Hepatocyte (in vitro differentiated cells): ENCODE measurements around the gene NIN. TPM values are rescaled to one million over a fixed set of nuclear protein-coding genes. Genes with fewer than 3 reads are reported as not detected.
A peak's percentile ranks its signal among the peaks of the same experiment; 100 is the strongest.

Experiments
- DNase-seq: peaks from one replicate; pipeline ENCODE4 v3.0.0-alpha.2; 2016; ENCODE audit warnings: low spot score
- H2AFZ ChIP-seq: fragments of 200-600 bp; sonication (generic); 2 replicates; pipeline ENCODE4 v1.6.0; 2016; ENCODE audit warnings: antibody characterized with exemption, mild to moderate bottlenecking
- H3K27ac ChIP-seq: fragments of 200-600 bp; sonication (generic); 2 replicates; pipeline ENCODE4 v1.5.1; 2016; ENCODE audit warnings: mild to moderate bottlenecking
- H3K27me3 ChIP-seq: fragments of 200-600 bp; sonication (generic); 2 replicates; pipeline ENCODE4 v1.6.1; 2016
- H3K36me3 ChIP-seq: fragments of 200-600 bp; sonication (generic); replicated peaks from 2 replicates; pipeline ENCODE4 v1.5.1; 2016; ENCODE audit warnings: low read depth; ENCODE audit not compliant: insufficient read depth
- H3K4me1 ChIP-seq: fragments of 200-600 bp; sonication (generic); 2 replicates; pipeline ENCODE4 v1.5.1; 2016; ENCODE audit warnings: mild to moderate bottlenecking, moderate library complexity; ENCODE audit not compliant: insufficient read depth
- H3K4me2 ChIP-seq: fragments of 200-600 bp; sonication (generic); 2 replicates; pipeline ENCODE4 v1.6.0; 2016
- H3K4me3 ChIP-seq: fragments of 200-600 bp; sonication (generic); 2 replicates; pipeline ENCODE4 v1.5.1; 2016; ENCODE audit warnings: mild to moderate bottlenecking
- H3K79me2 ChIP-seq: fragments of 200-600 bp; sonication (generic); 2 replicates; pipeline ENCODE4 v1.6.0; 2017; ENCODE audit warnings: mild to moderate bottlenecking
- H3K9me2 ChIP-seq: fragments of 200-600 bp; sonication (generic); replicated peaks from 2 replicates; pipeline ENCODE4 v1.6.0; 2017; ENCODE audit warnings: mild to moderate bottlenecking; ENCODE audit not compliant: insufficient read depth
- H3K9me3 ChIP-seq: fragments of 200-600 bp; sonication (generic); 2 replicates; pipeline ENCODE4 v1.5.1; 2016; ENCODE audit warnings: low read depth, mild to moderate bottlenecking
- H4K20me1 ChIP-seq: fragments of 200-600 bp; sonication (generic); 2 replicates; pipeline ENCODE4 v1.6.0; 2016; ENCODE audit warnings: mild to moderate bottlenecking; ENCODE audit not compliant: insufficient read depth, poor library complexity, severe bottlenecking
- EZH2 ChIP-seq: fragments of 200-600 bp; sonication (generic); IDR thresholded peaks from 2 replicates; pipeline ENCODE4 v1.6.1; 2016; ENCODE audit warnings: antibody characterized with exemption, mild to moderate bottlenecking, borderline replicate concordance
- EZH2phosphoT487 ChIP-seq: fragments of 200-600 bp; sonication (generic); IDR thresholded peaks from one replicate; pipeline ENCODE4 v1.6.1; 2018; ENCODE audit warnings: antibody characterized with exemption, mild to moderate bottlenecking, low read depth, moderate library complexity; ENCODE audit not compliant: unreplicated experiment, severe bottlenecking
- WGBS: methylation state at CpG from one replicate; pipeline ENCODE4 v1.1.6; 2016; ENCODE audit warnings: low lambda C conversion rate; ENCODE audit errors: missing lambda C conversion rate; 5-methylcytosine and 5-hydroxymethylcytosine counted together
- polyA plus RNA-seq: library from polyadenylated mRNA; unstranded; fragments of >200 nt; fragmentation: Nextera tagmentation; extraction: Ambion mirVana; gene quantifications from 2 replicates; pipeline ENCODE4 v1.2.1, GENCODE V29; 2016
- total RNA-seq: library from RNA; depleted of rRNA; stranded (reverse); fragments of >200 nt; gene quantifications from 2 replicates; pipeline ENCODE4 v1.2.3, GENCODE V29; 2014
- TF ChIP-seq, protein P1 (sequence below): fragments of 200-600 bp; sonication (generic); IDR thresholded peaks from 2 replicates; pipeline ENCODE4 v1.5.1; 2016; ENCODE audit warnings: antibody characterized with exemption, mild to moderate bottlenecking; ENCODE audit not compliant: poor library complexity

The NIN gene
- total and polyA plus RNA-seq, 2 experiments from 2014 or later: 4.2 to 11.6 TPM

DNA sequence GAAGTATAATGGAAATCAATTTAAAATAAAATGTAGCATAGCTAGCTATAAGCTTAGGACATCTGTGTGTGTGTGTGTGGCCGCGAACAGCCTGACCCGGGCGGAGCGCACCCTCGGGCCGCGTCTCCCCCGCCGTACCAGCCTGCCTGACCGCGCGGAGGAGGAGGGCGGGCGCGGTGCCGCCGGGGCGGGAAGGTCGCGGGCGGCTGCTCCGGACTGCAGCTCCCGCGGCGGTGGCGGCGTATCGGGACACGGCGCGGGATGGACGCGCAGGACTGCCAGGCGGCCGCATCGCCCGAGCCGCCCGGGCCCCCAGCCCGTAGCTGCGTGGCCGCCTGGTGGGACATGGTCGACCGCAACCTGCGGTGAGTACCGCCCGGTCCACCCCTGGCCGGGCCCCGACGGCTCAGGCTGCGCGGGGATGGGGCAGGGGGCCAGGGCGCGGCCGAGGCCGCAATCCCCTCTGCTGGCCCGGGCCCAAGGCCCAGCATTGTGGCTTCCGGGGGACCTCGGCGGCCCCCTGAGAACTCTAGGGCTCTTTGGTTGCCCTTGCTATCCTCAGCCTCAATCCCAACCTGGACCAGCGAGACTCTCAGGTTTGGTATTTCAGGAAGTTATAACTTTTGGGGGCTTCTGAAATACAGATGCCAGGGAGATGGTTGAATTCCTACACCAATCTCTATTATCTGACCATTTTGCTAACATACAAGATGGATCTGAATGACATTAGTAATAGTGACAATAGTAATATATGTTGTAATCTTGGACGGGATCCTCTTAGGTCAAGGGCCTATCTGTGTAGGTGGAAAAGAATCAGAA is 41.2 kb upstream of the NIN start, which contains the start of gene ABHD12B:
Gene ABHD12B (plus strand): TSS at position 140 of the 819 bp plus-strand sequence. CDS start 122 bp downstream, at position 262.
- 24% methylated on average over 32 of the region's 63 CpGs for WGBS

DNA sequence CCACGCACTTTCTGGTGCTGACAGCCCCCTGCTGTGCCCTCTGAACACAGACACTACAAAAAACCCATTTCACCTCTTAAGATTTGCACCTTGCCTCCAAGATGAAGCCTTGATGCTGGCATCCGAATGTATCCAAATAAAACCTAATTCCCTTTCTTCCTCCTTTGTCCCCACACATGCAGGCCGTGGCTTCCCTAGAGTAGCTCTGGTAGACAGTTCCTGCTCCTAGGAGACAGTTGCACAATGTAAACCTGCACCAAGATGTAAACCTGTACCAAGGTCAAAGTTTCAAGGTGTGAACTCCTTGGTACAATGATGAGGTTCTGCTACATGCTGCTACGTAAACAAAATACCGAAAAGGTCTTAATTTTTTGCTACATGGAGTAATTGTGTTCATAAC is 40.3 kb upstream of the NIN start:
- peak overlapping the region; percentile 74 for H3K4me2 ChIP-seq
- no peaks in the 10 kb centered on the region for H3K9me2 ChIP-seq
- no peak for DNase-seq

More for the DNA sequence above, 41.2 kb upstream of the NIN start, which contains the start of gene ABHD12B:
- Histone ChIP-seq H4K20me1 (no peaks in the 10 kb centered on the region), H3K9me2 (no peaks in the 10 kb centered on the region), H3K4me3 (no peak within 1 kb of the TSS), H2AFZ (no peak within 1 kb of the TSS), H3K27me3 (peaks cover 62% of the 10 kb centered on the region), H3K4me1 (no peaks in the 10 kb centered on the region), H3K9me3 (no peaks in the 10 kb centered on the region), H3K27ac (no peak within 1 kb of the TSS), H3K4me2 (peak within 1 kb of the TSS; percentile 74), H3K79me2 (no peaks in the 10 kb centered on the region), H3K36me3 (no peaks in the 10 kb centered on the region)
- TF ChIP-seq EZH2: peak; percentile 89
- no peak for TF ChIP-seq EZH2phosphoT487
- TF ChIP-seq, protein P1, sequence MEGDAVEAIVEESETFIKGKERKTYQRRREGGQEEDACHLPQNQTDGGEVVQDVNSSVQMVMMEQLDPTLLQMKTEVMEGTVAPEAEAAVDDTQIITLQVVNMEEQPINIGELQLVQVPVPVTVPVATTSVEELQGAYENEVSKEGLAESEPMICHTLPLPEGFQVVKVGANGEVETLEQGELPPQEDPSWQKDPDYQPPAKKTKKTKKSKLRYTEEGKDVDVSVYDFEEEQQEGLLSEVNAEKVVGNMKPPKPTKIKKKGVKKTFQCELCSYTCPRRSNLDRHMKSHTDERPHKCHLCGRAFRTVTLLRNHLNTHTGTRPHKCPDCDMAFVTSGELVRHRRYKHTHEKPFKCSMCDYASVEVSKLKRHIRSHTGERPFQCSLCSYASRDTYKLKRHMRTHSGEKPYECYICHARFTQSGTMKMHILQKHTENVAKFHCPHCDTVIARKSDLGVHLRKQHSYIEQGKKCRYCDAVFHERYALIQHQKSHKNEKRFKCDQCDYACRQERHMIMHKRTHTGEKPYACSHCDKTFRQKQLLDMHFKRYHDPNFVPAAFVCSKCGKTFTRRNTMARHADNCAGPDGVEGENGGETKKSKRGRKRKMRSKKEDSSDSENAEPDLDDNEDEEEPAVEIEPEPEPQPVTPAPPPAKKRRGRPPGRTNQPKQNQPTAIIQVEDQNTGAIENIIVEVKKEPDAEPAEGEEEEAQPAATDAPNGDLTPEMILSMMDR: no peak
- no peak for DNase-seq

DNA sequence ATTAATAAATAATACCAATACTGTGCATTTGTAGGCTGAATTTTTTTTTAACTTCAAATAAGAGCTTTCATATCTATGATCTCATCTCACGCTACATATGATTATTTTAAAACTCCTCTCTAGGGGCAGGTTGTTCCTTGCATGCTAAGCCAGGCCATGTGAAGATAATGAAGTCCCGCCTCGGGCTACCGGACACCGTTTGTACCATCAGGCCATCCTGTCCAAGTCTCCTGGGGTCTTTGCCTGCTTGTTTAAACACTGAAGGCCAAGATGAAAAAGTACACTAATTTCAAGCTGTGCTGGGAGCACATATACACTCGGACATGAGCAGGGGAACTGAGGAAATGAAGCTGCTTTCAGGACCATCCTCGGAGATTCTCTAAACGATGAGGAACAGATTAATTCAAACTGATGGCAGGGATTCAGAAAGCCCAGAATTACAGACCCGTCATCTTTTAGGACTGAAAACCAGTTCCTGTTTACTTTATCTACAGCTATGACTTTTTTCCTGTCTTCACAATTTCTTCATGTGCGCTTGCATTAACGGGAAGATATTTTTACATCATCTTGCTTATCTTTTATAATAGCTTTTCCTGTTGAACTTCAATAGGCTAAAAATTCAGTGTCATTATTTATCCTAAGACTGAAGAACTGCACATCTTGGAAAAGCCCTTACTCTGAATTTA is 34.6 kb upstream of the NIN start:
- Histone ChIP-seq H3K27ac (no peak overlapping the region), H2AFZ (no peak overlapping the region), H4K20me1 (no peaks in the 10 kb centered on the region), H3K4me3 (no peak overlapping the region), H3K36me3 (no peaks in the 10 kb centered on the region), H3K4me1 (no peaks in the 10 kb centered on the region), H3K9me3 (no peaks in the 10 kb centered on the region), H3K27me3 (peaks cover 6% of the 10 kb centered on the region), H3K9me2 (no peaks in the 10 kb centered on the region), H3K79me2 (no peaks in the 10 kb centered on the region), H3K4me2 (no peak overlapping the region)
- TF ChIP-seq EZH2: no peak
- no peak for TF ChIP-seq EZH2phosphoT487
- TF ChIP-seq, protein P1: no peak
- 73% methylated on average over 11 of the region's 11 CpGs for WGBS
- DNase-seq: no peak

More for the DNA sequence above, 40.3 kb upstream of the NIN start:
- H3K27ac ChIP-seq: no peak overlapping the region
- TF ChIP-seq EZH2 (no peak), EZH2phosphoT487 (no peak)
- TF ChIP-seq, protein P1: no peak
- H4K20me1 ChIP-seq: no peaks in the 10 kb centered on the region
- H2AFZ ChIP-seq: no peak overlapping the region
- H3K79me2 ChIP-seq: no peaks in the 10 kb centered on the region
- H3K36me3 ChIP-seq: no peaks in the 10 kb centered on the region
- WGBS: 74% methylated on average over 5 of the region's 5 CpGs
- no peaks in the 10 kb centered on the region for H3K4me1 ChIP-seq
- H3K4me3 ChIP-seq: no peak overlapping the region
- no peaks in the 10 kb centered on the region for H3K9me3 ChIP-seq
- peaks cover 53% of the 10 kb centered on the region for H3K27me3 ChIP-seq
